ENCODE data around the gene ANO4. TPM values are rescaled to one million over a fixed set of nuclear protein-coding genes. Genes with fewer than 3 reads are reported as not detected.

The ANO4 gene
- total RNA-seq = not detected in 2 replicates

GRCh38 chr12:100794441-100795173 lies at the start of gene ANO4:
Gene ANO4 (plus strand): TSS chr12:100794776. CDS start chr12:100901786, 107,010 bp downstream.

Other genes with a start within 250 kb of the ANO4 start
- gene GAS2L3, start 221.1 kb upstream of the ANO4 start, total RNA-seq = 19.4 and 24.5 TPM in 2 replicates